Keratinocyte (primary cell): ENCODE results near the gene MLXIPL.

Source experiments
- CTCF ChIP-seq, 3 experiments: IDR thresholded peaks in 1 of 3; conservative IDR thresholded peaks in 1 of 3; optimal IDR thresholded peaks in 1 of 3; 2 replicates in 2 of 3; 3 replicates in 1 of 3; pipeline versions ENCODE3 to v1.5.1; 2011; ENCODE audit warnings: low read length in 3 of 3, mild to moderate bottlenecking in 3 of 3, moderate library complexity in 2 of 3, control low read depth in 1 of 3, inconsistent platforms in 1 of 3; ENCODE audit not compliant: insufficient read depth in 2 of 3; ENCODE audit errors: extremely low read depth in 1 of 3
- EZH2 ChIP-seq: IDR thresholded peaks from one replicate; pipeline ENCODE4 v1.6.1; 2012; ENCODE audit warnings: inconsistent platforms, mild to moderate bottlenecking, low read length, moderate library complexity

GRCh38 chr7:73577627-73578341 lies 46.5 kb downstream of the MLXIPL start:
- TF ChIP-seq EZH2, result no peak
- TF ChIP-seq CTCF (optimal IDR thresholded peaks at IDR 0.05 in 1 of 3, IDR thresholded peaks at IDR 0.05 in 1 of 3, conservative IDR thresholded peaks at IDR 0.05 in 1 of 3; ENCODE audit: extremely low read depth in 1 of 3, insufficient read depth in 2 of 3, low read length in 3 of 3), result no peak
